Breast epithelium (tissue), 4 donors: Measurements from ENCODE around the gene PPP6C. TPM values are rescaled to one million over a fixed set of nuclear protein-coding genes. Genes with fewer than 3 reads are reported as not detected.

Source experiments
- DNase-seq, 2 donors: peaks; one replicate each; pipeline ENCODE4 v3.0.0-alpha.2; 2019; ENCODE audit warnings: low spot score in 2 of 2
- H3K27ac ChIP-seq, 2 donors: fragments of 200-600 bp; sonication (generic) in 1 of 2; one replicate each; pipeline ENCODE4 v1.5.1; 2016 to 2019; ENCODE audit warnings: mild to moderate bottlenecking in 1 of 2
- H3K27me3 ChIP-seq, 2 donors: fragments of 200-600 bp; sonication (generic) in 1 of 2; one replicate each; pipeline versions ENCODE4 v1.5.1 to v1.6.0; 2017 to 2019; ENCODE audit warnings: control low read depth in 1 of 2, mild to moderate bottlenecking in 1 of 2
- H3K36me3 ChIP-seq: fragments of 200-600 bp; one replicate; pipeline ENCODE4 v1.5.1; 2019
- H3K4me1 ChIP-seq, 2 donors: fragments of 200-600 bp; sonication (generic); one replicate each; pipeline ENCODE4 v1.5.1; 2016 to 2019; ENCODE audit warnings: control low read depth in 1 of 2
- H3K4me3 ChIP-seq, 3 donors: fragments of 200-600 bp; sonication (generic); 1 replicate in 2 of 3; 2 replicates in 1 of 3; pipeline ENCODE4 v1.5.1; 2016 to 2019; ENCODE audit warnings: mild to moderate bottlenecking in 3 of 3, moderate library complexity in 2 of 3
- H3K9me3 ChIP-seq, 2 donors: fragments of 200-600 bp; sonication (generic) in 1 of 2; one replicate each; pipeline ENCODE4 v1.5.1; 2016 to 2019; ENCODE audit warnings: control low read depth in 1 of 2
- POLR2A ChIP-seq: fragments of 450-650 bp; IDR thresholded peaks from one replicate; pipeline ENCODE4 v1.6.1; 2016; ENCODE audit warnings: antibody characterized with exemption, mild to moderate bottlenecking, moderate library complexity
- POLR2AphosphoS5 ChIP-seq, 3 donors: sonication (generic); formaldehyde crosslinking; IDR thresholded peaks; one replicate each; pipeline ENCODE4 v1.6.1; 2017; ENCODE audit warnings: antibody characterized with exemption in 3 of 3
- intact Hi-C: fragments of 100-400 bp; cut with DNase I; formaldehyde crosslinking; loops from one replicate; pipeline ENCODE4 v1.15.1; 2023; ENCODE audit warnings: low total_unique reads
- total RNA-seq, 3 donors: library from RNA; depleted of rRNA; stranded (reverse); fragments of >200 nt; gene quantifications; one replicate each; pipeline ENCODE4 v1.1.0, GENCODE V29; 2016
- TF ChIP-seq, protein P1 (sequence below), 3 donors: fragments of 450-650 bp; IDR thresholded peaks; one replicate each; pipeline ENCODE4 v1.5.1; 2016 to 2017; ENCODE audit warnings: antibody characterized with exemption in 3 of 3, mild to moderate bottlenecking in 3 of 3, moderate library complexity in 3 of 3

The PPP6C gene
- total RNA-seq, 3 donors from 2014 or later = 34.4 to 50.2 (median 42.1) TPM

DNA sequence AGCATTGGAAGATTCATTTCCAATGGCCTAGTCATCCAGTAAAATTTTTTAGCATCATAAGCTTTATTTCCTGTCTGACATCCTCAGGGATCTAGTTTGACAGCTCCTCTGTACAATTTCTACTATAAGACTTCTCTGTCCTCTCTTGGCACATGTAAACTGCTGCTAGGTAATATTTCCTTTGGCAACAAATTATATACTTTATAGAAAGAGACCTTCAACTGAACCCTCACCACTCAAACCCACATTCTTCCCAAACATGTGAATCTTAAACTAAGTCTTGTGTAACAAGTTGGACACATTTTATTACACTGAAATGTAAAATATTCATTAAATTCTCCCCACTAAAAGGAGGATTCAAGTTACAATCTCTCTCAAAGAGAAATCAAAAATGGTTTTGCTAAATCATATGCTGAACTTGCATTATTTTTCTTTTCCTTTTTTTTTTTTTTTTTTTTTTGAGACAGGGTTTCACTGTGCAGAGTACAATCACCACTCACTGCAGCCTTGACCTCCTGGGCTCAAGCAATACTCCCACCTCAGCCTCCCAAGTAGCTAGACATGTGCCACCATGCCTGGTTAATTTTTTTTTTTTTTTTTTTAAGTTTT lies 83.2 kb downstream of the PPP6C start:
- H3K9me3 ChIP-seq = no peaks in the 10 kb centered on the region

DNA sequence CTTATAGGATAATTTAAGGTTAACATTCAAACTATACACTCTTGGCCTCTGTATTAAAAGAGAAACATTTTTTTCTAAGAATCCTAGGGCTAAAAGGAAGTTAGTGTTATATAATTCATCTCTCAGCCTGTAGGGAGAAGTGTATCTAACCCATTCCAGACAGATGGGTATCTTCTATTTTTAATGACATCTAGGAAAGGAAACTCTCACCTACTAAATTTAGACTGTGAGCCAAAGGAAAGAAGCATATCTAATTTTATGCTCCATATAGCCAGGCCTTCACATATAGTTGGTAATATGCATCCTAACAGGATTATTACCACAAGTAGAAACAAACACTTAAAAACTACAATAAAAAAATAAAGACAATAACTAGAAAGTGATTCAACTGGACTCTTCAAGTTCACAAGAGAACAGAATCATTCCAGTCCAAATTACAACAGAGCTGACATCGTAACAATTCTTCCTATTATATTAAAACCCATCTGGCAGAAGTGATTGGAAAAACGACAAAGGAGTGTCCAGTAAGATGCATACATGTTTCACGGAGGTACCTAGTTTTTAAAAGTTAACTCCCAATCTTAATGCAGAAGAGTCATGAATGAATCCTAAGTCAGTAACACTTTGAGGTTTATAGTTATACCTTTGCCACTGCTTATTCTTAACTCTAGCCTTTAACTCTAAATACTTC lies 85.7 kb downstream of the PPP6C start:
- H3K9me3 ChIP-seq = no peaks in the 10 kb centered on the region
- DNase-seq = no peak
- H3K27ac ChIP-seq = no peak overlapping the region
- no peaks in the 10 kb centered on the region for H3K27me3 ChIP-seq
- intact Hi-C loops = no loop called here
- TF ChIP-seq POLR2A (no peak), POLR2AphosphoS5 (IDR thresholded peaks at IDR 0.05) (no peak)
- TF ChIP-seq, protein P1, sequence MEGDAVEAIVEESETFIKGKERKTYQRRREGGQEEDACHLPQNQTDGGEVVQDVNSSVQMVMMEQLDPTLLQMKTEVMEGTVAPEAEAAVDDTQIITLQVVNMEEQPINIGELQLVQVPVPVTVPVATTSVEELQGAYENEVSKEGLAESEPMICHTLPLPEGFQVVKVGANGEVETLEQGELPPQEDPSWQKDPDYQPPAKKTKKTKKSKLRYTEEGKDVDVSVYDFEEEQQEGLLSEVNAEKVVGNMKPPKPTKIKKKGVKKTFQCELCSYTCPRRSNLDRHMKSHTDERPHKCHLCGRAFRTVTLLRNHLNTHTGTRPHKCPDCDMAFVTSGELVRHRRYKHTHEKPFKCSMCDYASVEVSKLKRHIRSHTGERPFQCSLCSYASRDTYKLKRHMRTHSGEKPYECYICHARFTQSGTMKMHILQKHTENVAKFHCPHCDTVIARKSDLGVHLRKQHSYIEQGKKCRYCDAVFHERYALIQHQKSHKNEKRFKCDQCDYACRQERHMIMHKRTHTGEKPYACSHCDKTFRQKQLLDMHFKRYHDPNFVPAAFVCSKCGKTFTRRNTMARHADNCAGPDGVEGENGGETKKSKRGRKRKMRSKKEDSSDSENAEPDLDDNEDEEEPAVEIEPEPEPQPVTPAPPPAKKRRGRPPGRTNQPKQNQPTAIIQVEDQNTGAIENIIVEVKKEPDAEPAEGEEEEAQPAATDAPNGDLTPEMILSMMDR (IDR thresholded peaks at IDR 0.05) = no peak
- H3K4me3 ChIP-seq = no peak overlapping the region
- no peaks in the 10 kb centered on the region for H3K36me3 ChIP-seq
- H3K4me1 ChIP-seq = no peaks in the 10 kb centered on the region

More for the DNA sequence above, 83.2 kb downstream of the PPP6C start:
- H3K36me3 ChIP-seq = no peaks in the 10 kb centered on the region
- no peak overlapping the region for H3K27ac ChIP-seq
- H3K4me1 ChIP-seq = no peaks in the 10 kb centered on the region
- H3K27me3 ChIP-seq = no peaks in the 10 kb centered on the region
- no peak overlapping the region for H3K4me3 ChIP-seq
- DNase-seq = no peak
- intact Hi-C loops = no loop called here
- TF ChIP-seq POLR2A = no peak
- TF ChIP-seq POLR2AphosphoS5 (IDR thresholded peaks at IDR 0.05) = no peak
- TF ChIP-seq, protein P1 (IDR thresholded peaks at IDR 0.05) = no peak

DNA sequence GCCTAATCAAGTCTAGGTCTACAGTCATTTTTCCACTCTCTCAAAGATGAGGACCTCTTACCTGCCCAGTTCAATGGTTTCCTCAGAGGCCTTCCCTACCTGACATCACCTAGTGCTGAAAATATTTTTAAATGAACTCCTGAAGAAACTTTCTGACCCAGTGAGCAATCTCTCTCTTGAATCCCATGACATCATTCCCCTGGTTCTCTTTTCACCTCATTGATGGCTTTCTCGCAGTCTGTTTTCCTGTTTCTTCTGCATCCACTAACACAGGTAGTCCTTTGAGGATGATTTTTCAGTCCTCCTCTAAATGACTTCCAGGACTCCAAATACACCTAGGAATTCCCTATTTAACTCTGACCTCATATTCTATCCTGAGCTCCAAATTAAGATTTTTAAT lies 86.6 kb downstream of the PPP6C start:
- Histone ChIP-seq H3K27me3 (no peaks in the 10 kb centered on the region), H3K4me1 (no peaks in the 10 kb centered on the region), H3K36me3 (no peaks in the 10 kb centered on the region), H3K27ac (no peak overlapping the region), H3K4me3 (no peak overlapping the region), H3K9me3 (no peaks in the 10 kb centered on the region)
- DNase-seq = no peak
- intact Hi-C loops = no loop called here
- TF ChIP-seq, protein P1 (IDR thresholded peaks at IDR 0.05) = no peak
- TF ChIP-seq POLR2AphosphoS5 (IDR thresholded peaks at IDR 0.05) = no peak
- no peak for TF ChIP-seq POLR2A

DNA sequence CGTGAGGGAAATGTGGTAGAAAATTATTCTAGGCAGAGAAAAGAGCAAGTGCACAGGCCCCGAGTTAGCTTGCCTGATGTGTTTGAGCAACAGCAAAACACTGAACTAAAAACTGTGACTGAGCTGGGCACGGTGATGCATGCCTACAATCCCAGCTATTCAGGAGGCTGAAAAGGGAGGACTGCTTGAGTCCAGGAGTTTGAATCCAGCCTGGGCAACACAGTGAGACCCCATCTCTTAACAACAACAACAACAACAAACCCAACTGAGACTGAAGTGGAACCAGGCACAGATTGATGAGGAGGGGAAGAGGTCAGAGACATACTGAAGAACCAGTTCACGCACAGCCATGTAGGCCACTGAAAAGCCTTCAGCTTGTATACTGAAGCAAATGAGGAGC lies 88.8 kb downstream of the PPP6C start:
- H3K9me3 ChIP-seq = no peaks in the 10 kb centered on the region
- no peaks in the 10 kb centered on the region for H3K4me1 ChIP-seq
- no peak for DNase-seq
- no peaks in the 10 kb centered on the region for H3K27me3 ChIP-seq
- intact Hi-C loops = no loop called here
- TF ChIP-seq POLR2AphosphoS5 (IDR thresholded peaks at IDR 0.05) (no peak), POLR2A (no peak)
- TF ChIP-seq, protein P1 (IDR thresholded peaks at IDR 0.05) = no peak
- H3K36me3 ChIP-seq = no peaks in the 10 kb centered on the region
- H3K4me3 ChIP-seq = no peak overlapping the region
- H3K27ac ChIP-seq = no peak overlapping the region

DNA sequence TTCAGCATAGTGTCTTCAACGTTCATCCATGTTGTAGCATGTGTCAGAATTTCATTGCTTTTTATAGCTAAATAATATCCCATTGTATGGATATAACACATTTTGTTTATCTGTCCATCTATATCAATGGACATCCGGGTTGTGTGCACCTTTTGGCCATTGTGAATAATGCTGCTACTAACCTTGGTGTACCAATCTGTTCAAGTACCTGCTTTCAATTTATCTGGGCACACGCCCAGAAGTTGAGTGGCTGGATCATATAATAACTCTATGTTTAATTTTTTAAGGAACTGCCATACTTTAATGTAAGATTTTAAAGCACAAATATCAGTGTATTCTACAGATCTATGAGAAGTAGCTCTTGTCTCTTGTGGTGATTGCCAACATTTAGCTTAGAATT lies 89.8 kb downstream of the PPP6C start:
- Histone ChIP-seq H3K27me3 (no peaks in the 10 kb centered on the region), H3K27ac (no peak overlapping the region), H3K9me3 (no peaks in the 10 kb centered on the region), H3K4me3 (no peak overlapping the region), H3K36me3 (no peaks in the 10 kb centered on the region), H3K4me1 (no peaks in the 10 kb centered on the region)
- no peak for DNase-seq
- TF ChIP-seq POLR2A (no peak), POLR2AphosphoS5 (IDR thresholded peaks at IDR 0.05) (no peak)
- TF ChIP-seq, protein P1 (IDR thresholded peaks at IDR 0.05) = no peak
- intact Hi-C loops = no loop called here
